Gastrocnemius medialis (tissue), 4 donors: Measurements from ENCODE around the gene HNRNPA1L2. TPM values are rescaled to one million over a fixed set of nuclear protein-coding genes. Genes with fewer than 3 reads are reported as not detected.
"Not testable (repeated sequence)": the region's sequence is repeated elsewhere in the genome, so short reads cannot be mapped to it uniquely, and the experiment has no call there.

ENCODE experiments used
- ATAC-seq, 2 donors: fragments of 150-250 bp; one replicate each; pipeline ENCODE4 v1.9.1; 2016
- DNase-seq, 2 donors: peaks; one replicate each; pipeline ENCODE4 v3.0.0-alpha.2; 2019
- H3K27ac ChIP-seq, 4 donors: fragments of 200-600 bp; sonication (generic); 1 replicate in 1 of 4; 2 replicates in 3 of 4; pipeline ENCODE4 v1.5.1; 2016 to 2018; ENCODE audit warnings: mild to moderate bottlenecking in 2 of 4, moderate library complexity in 1 of 4
- H3K27me3 ChIP-seq, 3 donors: fragments of 200-600 bp; sonication (generic) in 2 of 3; 1 replicate in 1 of 3; 2 replicates in 2 of 3; pipeline versions ENCODE4 v1.5.1 to v1.6.0; 2016 to 2019; ENCODE audit warnings: mild to moderate bottlenecking in 1 of 3, moderate library complexity in 1 of 3
- H3K36me3 ChIP-seq, 2 donors: fragments of 200-600 bp; sonication (generic) in 1 of 2; one replicate each; pipeline ENCODE4 v1.5.1; 2017 to 2018
- H3K4me1 ChIP-seq, 2 donors: fragments of 200-600 bp; sonication (generic) in 1 of 2; one replicate each; pipeline ENCODE4 v1.5.1; 2016 to 2017; ENCODE audit warnings: mild to moderate bottlenecking in 2 of 2
- H3K4me3 ChIP-seq, 4 donors: fragments of 200-600 bp; sonication (generic) in 3 of 4; 1 replicate in 1 of 4; 2 replicates in 3 of 4; pipeline ENCODE4 v1.5.1; 2016 to 2019; ENCODE audit warnings: mild to moderate bottlenecking in 2 of 4
- H3K9me3 ChIP-seq, 3 donors: fragments of 200-600 bp; sonication (generic) in 2 of 3; 1 replicate in 1 of 3; 2 replicates in 2 of 3; pipeline ENCODE4 v1.5.1; 2016 to 2019
- CTCF ChIP-seq, 5 experiments: fragments of 450-650 bp in 3 of 5; fragments of 200-600 bp in 2 of 5; sonication (generic) in 2 of 5; IDR thresholded peaks in 4 of 5; conservative IDR thresholded peaks in 1 of 5; 1 replicate in 4 of 5; 2 replicates in 1 of 5; pipeline ENCODE4 v1.5.1; 2016 to 2019; ENCODE audit warnings: antibody characterized with exemption in 5 of 5, mild to moderate bottlenecking in 3 of 5, moderate library complexity in 3 of 5
- POLR2A ChIP-seq, 2 donors: fragments of 450-650 bp; IDR thresholded peaks; one replicate each; pipeline ENCODE4 v1.6.1; 2017; ENCODE audit warnings: antibody characterized with exemption in 2 of 2, mild to moderate bottlenecking in 2 of 2, moderate library complexity in 2 of 2
- in situ Hi-C, 4 donors: fragments of 200-750 bp; cut with MboI; loops; one replicate each; pipeline versions ENCODE4 v1.15.0 to v1.8.0; 2017; ENCODE audit warnings: low sequenced_read_pairs in 4 of 4
- intact Hi-C: fragments of 100-400 bp; cut with DNase I; formaldehyde crosslinking; loops from one replicate; pipeline ENCODE4 v1.15.1; 2023; ENCODE audit warnings: low total_unique reads
- total RNA-seq, 4 donors: library from RNA; depleted of rRNA; stranded (reverse); fragments of >200 nt; gene quantifications; one replicate each; pipeline versions ENCODE4 v1.1.0 to v1.2.3, GENCODE V29; 2016

HNRNPA1L2 gene
- total RNA-seq, 4 donors from 2014 or later: 0.55 to 1.3 (median 1.1) TPM

GRCh38 chr13:52599848-52600603, 42.2 kb upstream of the HNRNPA1L2 start:
- intact Hi-C loops (loop anchor here (2.0 kb wide), 1 partner anchor 53 kb away; the partner anchor contains the start of gene SUGT1), in situ Hi-C loops (no loop called here)
- peak; percentile 60 to 72 for ATAC-seq
- H3K27ac ChIP-seq: peak overlapping the region; percentile 67 to 87 (median 72)
- TF ChIP-seq CTCF (IDR thresholded peaks at IDR 0.05 in 4 of 5, conservative IDR thresholded peaks at IDR 0.05 in 1 of 5): no peak
- no peak for TF ChIP-seq POLR2A (IDR thresholded peaks at IDR 0.05)
- H3K27me3 ChIP-seq: no peaks in the 10 kb centered on the region
- peak overlapping the region; percentile 71 to 97 (median 80) for H3K4me3 ChIP-seq
- H3K9me3 ChIP-seq: no peaks in the 10 kb centered on the region
- peak in 1 of 2 donors; percentile 23 for DNase-seq
- H3K36me3 ChIP-seq: no peaks in the 10 kb centered on the region
- H3K4me1 ChIP-seq: peaks cover 7 to 13% of the 10 kb centered on the region in 2 donors

GRCh38 chr13:52600666-52601065, 41.6 kb upstream of the HNRNPA1L2 start:
- no peak for ATAC-seq
- H3K4me3 ChIP-seq: peak overlapping the region; percentile 71 to 97 (median 80)
- H3K4me1 ChIP-seq: peaks cover 7 to 13% of the 10 kb centered on the region in 2 donors
- no peak for TF ChIP-seq CTCF (IDR thresholded peaks at IDR 0.05 in 4 of 5, conservative IDR thresholded peaks at IDR 0.05 in 1 of 5)
- TF ChIP-seq POLR2A (IDR thresholded peaks at IDR 0.05): no peak
- H3K27ac ChIP-seq: peak overlapping the region; percentile 67 to 87 (median 72)
- intact Hi-C loops (loop anchor here (1.0 to 2.0 kb wide), 2 partner anchors 17 to 52 kb away; partner anchors contain the start of gene SUGT1), in situ Hi-C loops (no loop called here)
- no peaks in the 10 kb centered on the region for H3K9me3 ChIP-seq
- H3K27me3 ChIP-seq: no peaks in the 10 kb centered on the region
- DNase-seq: no peak
- H3K36me3 ChIP-seq: no peaks in the 10 kb centered on the region

- intact Hi-C loops, H3K9me3 ChIP-seq, DNase-seq, H3K27ac ChIP-seq, H3K36me3 ChIP-seq, H3K27me3 ChIP-seq, H3K4me3 ChIP-seq, ATAC-seq, in situ Hi-C loops: not testable (repeated sequence)
- peaks cover 7 to 11% of the 10 kb centered on the region in 2 donors for H3K4me1 ChIP-seq
These were observed 38.9 kb upstream of the HNRNPA1L2 start for GRCh38 chr13:52603316-52603715.

- H3K9me3 ChIP-seq, H3K4me3 ChIP-seq, in situ Hi-C loops, DNase-seq, intact Hi-C loops, ATAC-seq, H3K27me3 ChIP-seq, H3K4me1 ChIP-seq, H3K36me3 ChIP-seq, H3K27ac ChIP-seq: not testable (repeated sequence)
These were observed 36.1 kb upstream of the HNRNPA1L2 start for GRCh38 chr13:52606126-52606525.

GRCh38 chr13:52606795-52607194, 35.4 kb upstream of the HNRNPA1L2 start:
- H3K36me3 ChIP-seq, H3K4me1 ChIP-seq, intact Hi-C loops, in situ Hi-C loops, DNase-seq, H3K27ac ChIP-seq, H3K9me3 ChIP-seq, H3K4me3 ChIP-seq, ATAC-seq, H3K27me3 ChIP-seq: not testable (repeated sequence)

GRCh38 chr13:52608184-52608583, 34.0 kb upstream of the HNRNPA1L2 start:
- DNase-seq, intact Hi-C loops, in situ Hi-C loops, H3K4me3 ChIP-seq, H3K9me3 ChIP-seq, ATAC-seq, H3K36me3 ChIP-seq, H3K27ac ChIP-seq, H3K27me3 ChIP-seq, H3K4me1 ChIP-seq: not testable (repeated sequence)
